Endothelial cell of umbilical vein (primary cell): ENCODE results near the gene DARS1. TPM values are rescaled to one million over a fixed set of nuclear protein-coding genes. Genes with fewer than 3 reads are reported as not detected.

Experiments used
- BruUV-seq: library from RNA; stranded (reverse); fragments of 400-500 nt; replicated peaks from 2 replicates; lab custom pipeline; 2021; lab: Mats Ljungman, UMichigan
- CTCF ChIA-PET: fragments of 300-600, 350-600 bp; sonication (Branson Sonifier 250); formaldehyde crosslinking; loops from one replicate; lab custom pipeline; 2021; ENCODE audit warnings: antibody characterized with exemption, inconsistent platforms; lab: Charles Lee
- POLR2A ChIA-PET: fragments of 300-600, 350-600 bp; sonication (Branson Sonifier 250); formaldehyde crosslinking; loops from one replicate; lab custom pipeline; 2021; ENCODE audit warnings: antibody characterized with exemption, inconsistent platforms; lab: Charles Lee
- DNase-seq: peaks from one replicate; pipeline ENCODE4 v3.0.0-alpha.2; 2011; ENCODE audit warnings: low read depth, low spot score
- FAIRE-seq: peaks from 2 replicates; lab custom pipeline; 2011; peaks lifted over from hg19 to GRCh38; lab: Jason Lieb, UNC
- H2AFZ ChIP-seq: 2 replicates; pipeline ENCODE4 v1.6.0; 2012; ENCODE audit warnings: low read depth, low read length, control low read depth, inconsistent platforms
- H3K27ac ChIP-seq: 2 replicates; pipeline ENCODE4 v1.5.1; 2011; ENCODE audit warnings: low read depth, mild to moderate bottlenecking, control low read depth, low read length, moderate library complexity; ENCODE audit not compliant: insufficient read depth
- H3K27me3 ChIP-seq, 2 experiments: 2 replicates each; pipeline versions ENCODE4 v1.6.0 to v1.6.1; 2011; ENCODE audit warnings: low read length in 2 of 2, mixed read lengths in 1 of 2; ENCODE audit not compliant: control insufficient read depth in 2 of 2, insufficient read depth in 2 of 2
- H3K36me3 ChIP-seq, 2 experiments: 2 replicates in 1 of 2; 3 replicates in 1 of 2; pipeline ENCODE4 v1.5.1; 2011; ENCODE audit warnings: low read length in 2 of 2, mild to moderate bottlenecking in 1 of 2, moderate library complexity in 1 of 2; ENCODE audit not compliant: control insufficient read depth in 2 of 2, insufficient read depth in 2 of 2; ENCODE audit errors: extremely low read depth in 1 of 2
- H3K4me1 ChIP-seq: 3 replicates; pipeline ENCODE4 v1.5.1; 2011; ENCODE audit warnings: mild to moderate bottlenecking, low read length; ENCODE audit not compliant: control insufficient read depth, insufficient read depth; ENCODE audit errors: extremely low read depth
- H3K4me2 ChIP-seq: 2 replicates; pipeline ENCODE4 v1.6.1; 2011; ENCODE audit warnings: low read length, control low read depth, mixed read lengths; ENCODE audit not compliant: insufficient read depth
- H3K4me3 ChIP-seq, 3 experiments: fragments of 200-600 bp in 1 of 3; sonication (generic), shearing (Covaris generic) in 1 of 3; replicated peaks in 1 of 3; 2 replicates each; pipeline ENCODE4 v1.5.1; 2011 to 2016; ENCODE audit warnings: control low read depth in 3 of 3, low read length in 3 of 3, mild to moderate bottlenecking in 2 of 3, inconsistent platforms in 1 of 3, low read depth in 1 of 3, moderate library complexity in 1 of 3; ENCODE audit not compliant: insufficient read depth in 1 of 3
- H3K79me2 ChIP-seq: 2 replicates; pipeline ENCODE4 v1.6.0; 2012; ENCODE audit warnings: low read length, inconsistent platforms; ENCODE audit not compliant: control insufficient read depth, insufficient read depth
- H3K9ac ChIP-seq: replicated peaks from 2 replicates; pipeline ENCODE3; 2011; ENCODE audit warnings: low read length, control low read depth; ENCODE audit not compliant: insufficient read depth; ENCODE audit errors: extremely low read depth
- H3K9me1 ChIP-seq: replicated peaks from 3 replicates; pipeline ENCODE4 v1.6.0; 2011; ENCODE audit warnings: mild to moderate bottlenecking, low read length; ENCODE audit not compliant: control insufficient read depth, insufficient read depth; ENCODE audit errors: extremely low read depth
- H3K9me3 ChIP-seq: replicated peaks from 2 replicates; pipeline ENCODE4 v1.5.1; 2012; ENCODE audit warnings: low read length, inconsistent platforms; ENCODE audit not compliant: control insufficient read depth, insufficient read depth
- H4K20me1 ChIP-seq: replicated peaks from 2 replicates; pipeline ENCODE3; 2011; ENCODE audit warnings: mild to moderate bottlenecking, low read length; ENCODE audit not compliant: control insufficient read depth, insufficient read depth; ENCODE audit errors: extremely low read depth
- CTCF ChIP-seq, 2 donors: IDR thresholded peaks; 1 replicate in 1 of 2; 2 replicates in 1 of 2; pipeline ENCODE4 v1.5.1; 2011; ENCODE audit warnings: low read length in 2 of 2, mild to moderate bottlenecking in 2 of 2, moderate library complexity in 2 of 2, control low read depth in 1 of 2, inconsistent platforms in 1 of 2, low read depth in 1 of 2; ENCODE audit not compliant: insufficient read depth in 1 of 2; ENCODE audit errors: extremely low read depth in 1 of 2
- EZH2 ChIP-seq: IDR thresholded peaks from 2 replicates; pipeline ENCODE4 v1.6.1; 2012; ENCODE audit warnings: borderline replicate concordance, low read depth, mild to moderate bottlenecking, moderate library complexity, low read length, inconsistent platforms; ENCODE audit not compliant: severe bottlenecking
- FOS ChIP-seq: IDR thresholded peaks from 2 replicates; pipeline ENCODE4 v1.6.1; 2011; ENCODE audit warnings: mild to moderate bottlenecking, low read length, moderate library complexity, borderline replicate concordance; ENCODE audit not compliant: insufficient read depth
- GATA2 ChIP-seq: IDR thresholded peaks from 2 replicates; pipeline ENCODE4 v1.7.0; 2011; ENCODE audit warnings: low read depth, mild to moderate bottlenecking, moderate library complexity, mixed read lengths, low read length; ENCODE audit not compliant: insufficient read length, insufficient read depth
- JUN ChIP-seq: IDR thresholded peaks from 2 replicates; pipeline ENCODE4 v1.6.1; 2011; ENCODE audit warnings: borderline replicate concordance, low read depth; ENCODE audit not compliant: insufficient read length, insufficient read depth
- MAX ChIP-seq: IDR thresholded peaks from 2 replicates; pipeline ENCODE4 v1.6.1; 2011; ENCODE audit not compliant: insufficient read depth, insufficient read length
- MYC ChIP-seq: IDR thresholded peaks from one replicate; pipeline ENCODE4 v1.6.1; 2011; ENCODE audit warnings: mild to moderate bottlenecking, low read depth, low read length
- POLR2A ChIP-seq: IDR thresholded peaks from 2 replicates; pipeline ENCODE4 v1.6.1; 2012; ENCODE audit warnings: low read depth, mild to moderate bottlenecking, control low read depth, low read length
- POLR2AphosphoS5 ChIP-seq: IDR thresholded peaks from 2 replicates; pipeline ENCODE4 v1.6.1; 2012; ENCODE audit warnings: low read depth, mild to moderate bottlenecking, control low read depth, low read length, moderate library complexity; ENCODE audit not compliant: insufficient read depth
- dilution Hi-C: fragments of 300-500 bp; cut with MboI; formaldehyde crosslinking; loops from one replicate; pipeline ENCODE4 v1.15.0; 2019; ENCODE audit warnings: low sequenced_read_pairs; ENCODE audit not compliant: extremely low pct_ligation_motif_present
- intact Hi-C: fragments of 100-400 bp; cut with micrococcal nuclease; formaldehyde crosslinking; loops from one replicate; pipeline ENCODE4 v1.10.0; 2022
- polyA plus RNA-seq, 4 experiments: library from polyadenylated mRNA; depleted of rRNA in 3 of 4; stranded (reverse) in 3 of 4; unstranded in 1 of 4; fragments of >200 nt; gene quantifications; 2 replicates each; pipeline versions ENCODE4 v1.2.1 to v1.2.3, GENCODE V29; 2011 to 2012; ENCODE audit warnings: missing spikeins in 1 of 4
- total RNA-seq: library from RNA; stranded (reverse); gene quantifications from 2 replicates; pipeline ENCODE4 v1.2.3, GENCODE V29; 2021

DARS1 gene
- total and polyA plus RNA-seq, 2 donors (not counting 3 experiments of a cell fraction or from before 2014, with no cell fraction given), result 20.9 to 41.5 TPM

GRCh38 chr2:136031711-136032110 lies 46.3 kb upstream of the DARS1 start:
- H3K36me3 ChIP-seq, result no peaks in the 10 kb centered on the region
- H3K27me3 ChIP-seq, result peaks cover 13 to 35% of the 10 kb centered on the region in 2 experiments
- no peak overlapping the region for H2AFZ ChIP-seq
- H3K9ac ChIP-seq, result no peak overlapping the region
- H3K4me1 ChIP-seq, result no peaks in the 10 kb centered on the region
- no peak for DNase-seq
- intact Hi-C loops (no loop called here), dilution Hi-C loops (no loop called here)
- FAIRE-seq, result no peak
- BruUV-seq, result no TSS peak
- no peaks in the 10 kb centered on the region for H3K9me3 ChIP-seq
- CTCF ChIA-PET, result interaction anchor here (0.7 kb wide), 1 partner anchor 10 kb away, joined by 4 read pairs; no protein-coding TSS in a partner anchor
- POLR2A ChIA-PET, result no interaction called here
- H3K79me2 ChIP-seq, result no peaks in the 10 kb centered on the region
- no peak for TF ChIP-seq MYC
- TF ChIP-seq JUN, result no peak
- TF ChIP-seq FOS, result no peak
- no peak for TF ChIP-seq EZH2
- no peak for TF ChIP-seq POLR2AphosphoS5
- no peak for TF ChIP-seq MAX
- TF ChIP-seq CTCF (IDR thresholded peaks at IDR 0.05; ENCODE audit: extremely low read depth in 1 of 2, insufficient read depth in 1 of 2, low read depth in 1 of 2, low read length in 2 of 2), result no peak
- TF ChIP-seq POLR2A, result no peak
- TF ChIP-seq GATA2, result no peak
- H3K27ac ChIP-seq, result no peak overlapping the region
- H3K4me3 ChIP-seq, result no peak overlapping the region
- no peaks in the 10 kb centered on the region for H4K20me1 ChIP-seq
- no peaks in the 10 kb centered on the region for H3K9me1 ChIP-seq
- H3K4me2 ChIP-seq, result no peak overlapping the region
